ENCODE data around the gene MYCN. TPM values are rescaled to one million over a fixed set of nuclear protein-coding genes. Genes with fewer than 3 reads are reported as not detected.

MYCN gene
- total RNA-seq, 1 experiment from 2014 or later, result 8.7 TPM

GRCh38 chr2:15896859-15897258 is 43.5 kb upstream of the MYCN start:
- H3K9me3 Mint-ChIP-seq (ENCODE audit: low read depth, unreplicated experiment), result peaks cover 3% of the 10 kb centered on the region

DNA sequence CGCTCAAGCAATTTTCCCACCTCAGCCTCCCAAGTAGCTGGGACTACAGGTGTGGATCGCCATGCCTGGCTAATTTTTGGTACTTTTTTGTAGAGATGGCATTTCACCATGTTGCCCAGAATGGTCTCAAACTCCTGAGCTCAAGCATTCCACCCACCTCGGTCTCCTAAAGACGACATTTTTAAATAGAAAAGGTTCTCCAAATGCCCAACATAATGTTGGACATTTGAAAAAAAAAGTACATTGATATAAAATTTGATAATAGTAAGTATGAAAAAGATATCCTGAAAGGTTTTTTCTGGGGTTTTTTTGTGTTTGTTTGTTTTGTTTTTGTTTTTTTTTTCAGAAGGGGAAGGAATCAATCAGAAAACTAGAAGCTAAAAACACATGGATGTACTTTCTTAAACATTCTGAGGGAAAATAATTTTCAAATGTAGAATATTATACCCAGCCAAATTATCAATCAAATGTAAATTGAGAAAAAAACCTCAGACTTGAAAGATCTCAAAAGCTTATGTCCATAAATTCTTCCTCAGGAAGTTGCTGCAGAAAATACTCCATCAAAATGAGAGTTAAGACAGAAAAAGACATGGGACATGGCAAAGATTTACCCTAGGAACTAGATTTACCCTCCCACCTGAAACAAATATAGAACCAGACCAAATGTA is 42.8 kb upstream of the MYCN start:
- intact Hi-C loops (cut with micrococcal nuclease; ENCODE audit: unreplicated experiment), result no loop called here
- no peak for DNase-seq
- Mint-ChIP-seq H3K27me3 (ENCODE audit: unreplicated experiment) (no peaks in the 10 kb centered on the region), H3K4me3 (ENCODE audit: low read depth, unreplicated experiment) (no peak overlapping the region), H3K9me3 (ENCODE audit: low read depth, unreplicated experiment) (peaks cover 3% of the 10 kb centered on the region), H3K27ac (ENCODE audit: unreplicated experiment) (no peak overlapping the region), H3K4me1 (ENCODE audit: low read depth, unreplicated experiment) (no peaks in the 10 kb centered on the region), H3K36me3 (ENCODE audit: insufficient read depth, unreplicated experiment) (no peaks in the 10 kb centered on the region)
- TF ChIP-seq, protein P1, sequence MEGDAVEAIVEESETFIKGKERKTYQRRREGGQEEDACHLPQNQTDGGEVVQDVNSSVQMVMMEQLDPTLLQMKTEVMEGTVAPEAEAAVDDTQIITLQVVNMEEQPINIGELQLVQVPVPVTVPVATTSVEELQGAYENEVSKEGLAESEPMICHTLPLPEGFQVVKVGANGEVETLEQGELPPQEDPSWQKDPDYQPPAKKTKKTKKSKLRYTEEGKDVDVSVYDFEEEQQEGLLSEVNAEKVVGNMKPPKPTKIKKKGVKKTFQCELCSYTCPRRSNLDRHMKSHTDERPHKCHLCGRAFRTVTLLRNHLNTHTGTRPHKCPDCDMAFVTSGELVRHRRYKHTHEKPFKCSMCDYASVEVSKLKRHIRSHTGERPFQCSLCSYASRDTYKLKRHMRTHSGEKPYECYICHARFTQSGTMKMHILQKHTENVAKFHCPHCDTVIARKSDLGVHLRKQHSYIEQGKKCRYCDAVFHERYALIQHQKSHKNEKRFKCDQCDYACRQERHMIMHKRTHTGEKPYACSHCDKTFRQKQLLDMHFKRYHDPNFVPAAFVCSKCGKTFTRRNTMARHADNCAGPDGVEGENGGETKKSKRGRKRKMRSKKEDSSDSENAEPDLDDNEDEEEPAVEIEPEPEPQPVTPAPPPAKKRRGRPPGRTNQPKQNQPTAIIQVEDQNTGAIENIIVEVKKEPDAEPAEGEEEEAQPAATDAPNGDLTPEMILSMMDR (IDR thresholded peaks at IDR 0.05; ENCODE audit: unreplicated experiment), result no peak
- CTCF ChIA-PET, result interaction anchor here (0.7 kb wide), 1 partner anchor 229 kb away, joined by 3 read pairs; no protein-coding TSS in a partner anchor
- no TSS peak for BruUV-seq (replicated peaks)

More at GRCh38 chr2:15896859-15897258, 43.5 kb upstream of the MYCN start:
- Mint-ChIP-seq H3K36me3 (ENCODE audit: insufficient read depth, unreplicated experiment) (no peaks in the 10 kb centered on the region), H3K4me1 (ENCODE audit: low read depth, unreplicated experiment) (no peaks in the 10 kb centered on the region), H3K27me3 (ENCODE audit: unreplicated experiment) (no peaks in the 10 kb centered on the region), H3K27ac (ENCODE audit: unreplicated experiment) (no peak overlapping the region), H3K4me3 (ENCODE audit: low read depth, unreplicated experiment) (no peak overlapping the region)
- CTCF ChIA-PET, result no interaction called here
- no TSS peak for BruUV-seq (replicated peaks)
- TF ChIP-seq, protein P1 (IDR thresholded peaks at IDR 0.05; ENCODE audit: unreplicated experiment), result no peak
- no peak for DNase-seq
- intact Hi-C loops (cut with micrococcal nuclease; ENCODE audit: unreplicated experiment), result no loop called here

DNA sequence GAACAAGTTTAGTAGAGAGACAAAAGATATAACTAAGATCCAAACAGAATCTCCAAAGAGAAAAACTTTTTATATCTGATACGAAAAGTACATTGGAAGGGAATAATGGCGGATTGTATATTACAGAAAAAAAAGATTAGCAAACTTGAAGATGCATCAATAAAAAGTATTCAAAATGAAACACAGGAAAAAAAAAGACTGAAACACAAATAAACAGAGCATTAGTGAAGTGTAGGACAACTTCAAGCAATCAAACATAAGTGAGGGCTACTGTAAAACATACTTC is 41.1 kb upstream of the MYCN start:
- H3K4me1 Mint-ChIP-seq (ENCODE audit: low read depth, unreplicated experiment), result no peaks in the 10 kb centered on the region
- no peaks in the 10 kb centered on the region for H3K27me3 Mint-ChIP-seq (ENCODE audit: unreplicated experiment)
- H3K27ac Mint-ChIP-seq (ENCODE audit: unreplicated experiment), result no peak overlapping the region
- no peaks in the 10 kb centered on the region for H3K36me3 Mint-ChIP-seq (ENCODE audit: insufficient read depth, unreplicated experiment)
- intact Hi-C loops (cut with micrococcal nuclease; ENCODE audit: unreplicated experiment), result no loop called here
- DNase-seq, result no peak
- TF ChIP-seq, protein P1 (IDR thresholded peaks at IDR 0.05; ENCODE audit: unreplicated experiment), result no peak
- no peak overlapping the region for H3K4me3 Mint-ChIP-seq (ENCODE audit: low read depth, unreplicated experiment)
- BruUV-seq (replicated peaks), result no TSS peak
- CTCF ChIA-PET, result no interaction called here
- H3K9me3 Mint-ChIP-seq (ENCODE audit: low read depth, unreplicated experiment), result peaks cover 3% of the 10 kb centered on the region

GRCh38 chr2:15899751-15900493 is 40.4 kb upstream of the MYCN start:
- no peak overlapping the region for H3K4me3 Mint-ChIP-seq (ENCODE audit: low read depth, unreplicated experiment)
- H3K9me3 Mint-ChIP-seq (ENCODE audit: low read depth, unreplicated experiment), result peaks cover 3% of the 10 kb centered on the region
- BruUV-seq (replicated peaks), result no TSS peak
- H3K27ac Mint-ChIP-seq (ENCODE audit: unreplicated experiment), result no peak overlapping the region
- intact Hi-C loops (cut with micrococcal nuclease; ENCODE audit: unreplicated experiment), result no loop called here
- CTCF ChIA-PET, result no interaction called here
- no peaks in the 10 kb centered on the region for H3K4me1 Mint-ChIP-seq (ENCODE audit: low read depth, unreplicated experiment)
- DNase-seq, result no peak
- H3K36me3 Mint-ChIP-seq (ENCODE audit: insufficient read depth, unreplicated experiment), result no peaks in the 10 kb centered on the region
- H3K27me3 Mint-ChIP-seq (ENCODE audit: unreplicated experiment), result no peaks in the 10 kb centered on the region
- TF ChIP-seq, protein P1 (IDR thresholded peaks at IDR 0.05; ENCODE audit: unreplicated experiment), result no peak
